WTC11 (cell line): ENCODE data around the gene RFLNA. TPM values are rescaled to one million over a fixed set of nuclear protein-coding genes. Genes with fewer than 3 reads are reported as not detected.

ENCODE experiments used
- ATAC-seq: fragments of 200-7000 bp; cut with Tn5 transposase; 2 replicates; pipeline ENCODE4 v1.10.0; 2021; ENCODE audit warnings: mild to moderate bottlenecking, moderate library complexity
- CTCF ChIA-PET: fragments of 300-600 bp; sonication (Branson Sonifier 250); formaldehyde crosslinking; loops from one replicate; lab custom pipeline; 2021; ENCODE audit warnings: antibody characterized with exemption; lab: Charles Lee
- POLR2A ChIA-PET: fragments of 350-600 bp; sonication (Branson Sonifier 250); formaldehyde crosslinking; loops from one replicate; lab custom pipeline; 2021; ENCODE audit warnings: antibody characterized with exemption; lab: Charles Lee
- DNase-seq: peaks from one replicate; pipeline ENCODE4 v3.0.0; 2021; ENCODE audit warnings: low spot score
- H3K27ac Mint-ChIP-seq: 2 replicates; pipeline ENCODE4 v1.8.0; 2021; ENCODE audit warnings: mixed read lengths
- H3K27me3 Mint-ChIP-seq: 2 replicates; pipeline ENCODE4 v1.8.0; 2021; ENCODE audit warnings: low read depth, mild to moderate bottlenecking, moderate library complexity, mixed read lengths
- H3K36me3 Mint-ChIP-seq: 2 replicates; pipeline ENCODE4 v1.8.0; 2021; ENCODE audit warnings: mixed read lengths
- H3K4me1 Mint-ChIP-seq: 2 replicates; pipeline ENCODE4 v1.8.0; 2022; ENCODE audit warnings: mixed read lengths
- H3K4me3 Mint-ChIP-seq: 2 replicates; pipeline ENCODE4 v1.8.0; 2021; ENCODE audit warnings: mild to moderate bottlenecking, moderate library complexity, mixed read lengths
- H3K9me3 Mint-ChIP-seq: 2 replicates; pipeline ENCODE4 v1.8.0; 2021; ENCODE audit warnings: mixed read lengths
- CBFB ChIP-seq: sonication (generic); formaldehyde crosslinking; IDR thresholded peaks from 2 replicates; pipeline ENCODE4 v1.8.1; 2022; ENCODE audit warnings: mild to moderate bottlenecking, low read depth, missing genetic modification reagents
- CREB1 ChIP-seq: sonication (generic); formaldehyde crosslinking; IDR thresholded peaks from 2 replicates; pipeline ENCODE4 v1.8.0; 2023; ENCODE audit warnings: mild to moderate bottlenecking, missing genetic modification reagents
- MXD4 ChIP-seq: fragments of 250-450 bp; sonication (Bioruptor Pico); IDR thresholded peaks from 2 replicates; pipeline ENCODE4 v1.8.0; 2021; ENCODE audit warnings: mild to moderate bottlenecking, moderate library complexity, borderline replicate concordance
- SOX15 ChIP-seq: fragments of 250-450 bp; sonication (Bioruptor Pico); IDR thresholded peaks from 2 replicates; pipeline ENCODE4 v1.9.0; 2021; ENCODE audit warnings: mild to moderate bottlenecking
- TCF7 ChIP-seq: sonication (generic); formaldehyde crosslinking; IDR thresholded peaks from 2 replicates; pipeline ENCODE4 v1.8.0; 2022; ENCODE audit warnings: mild to moderate bottlenecking, low read depth, missing genetic modification reagents, moderate library complexity
- ZNF121 ChIP-seq: sonication (generic); formaldehyde crosslinking; IDR thresholded peaks from 2 replicates; pipeline ENCODE4 v1.8.0; 2023; ENCODE audit warnings: missing genetic modification reagents
- ZNF317 ChIP-seq: sonication (generic); formaldehyde crosslinking; IDR thresholded peaks from 2 replicates; pipeline ENCODE4 v1.8.1; 2023; ENCODE audit warnings: low read depth, mild to moderate bottlenecking, moderate library complexity, missing genetic modification reagents, borderline replicate concordance
- total RNA-seq: library from RNA; stranded (reverse); gene quantifications from 3 replicates; pipeline ENCODE4 v1.2.3, GENCODE V29; 2021
- TF ChIP-seq, protein P1 (sequence below): fragments of 250-450 bp; sonication (Bioruptor Pico); IDR thresholded peaks from 2 replicates; pipeline ENCODE4 v1.9.0; 2021; ENCODE audit warnings: mild to moderate bottlenecking, borderline replicate concordance
- TF ChIP-seq, protein P2 (sequence below): sonication (generic); formaldehyde crosslinking; IDR thresholded peaks from 2 replicates; pipeline ENCODE4 v1.8.1; 2022; ENCODE audit warnings: low read depth, missing genetic modification reagents, borderline replicate concordance
- TF ChIP-seq, protein P3 (sequence below): sonication (generic); formaldehyde crosslinking; IDR thresholded peaks from 2 replicates; pipeline ENCODE4 v1.8.1; 2023; ENCODE audit warnings: mild to moderate bottlenecking, missing genetic modification reagents, borderline replicate concordance
- TF ChIP-seq, protein P4 (sequence below): sonication (generic); formaldehyde crosslinking; IDR thresholded peaks from 2 replicates; pipeline ENCODE4 v1.8.0; 2022; ENCODE audit warnings: mild to moderate bottlenecking, missing genetic modification reagents

Gene RFLNA
- total RNA-seq, 1 experiment from 2014 or later, result 6.3 TPM

DNA sequence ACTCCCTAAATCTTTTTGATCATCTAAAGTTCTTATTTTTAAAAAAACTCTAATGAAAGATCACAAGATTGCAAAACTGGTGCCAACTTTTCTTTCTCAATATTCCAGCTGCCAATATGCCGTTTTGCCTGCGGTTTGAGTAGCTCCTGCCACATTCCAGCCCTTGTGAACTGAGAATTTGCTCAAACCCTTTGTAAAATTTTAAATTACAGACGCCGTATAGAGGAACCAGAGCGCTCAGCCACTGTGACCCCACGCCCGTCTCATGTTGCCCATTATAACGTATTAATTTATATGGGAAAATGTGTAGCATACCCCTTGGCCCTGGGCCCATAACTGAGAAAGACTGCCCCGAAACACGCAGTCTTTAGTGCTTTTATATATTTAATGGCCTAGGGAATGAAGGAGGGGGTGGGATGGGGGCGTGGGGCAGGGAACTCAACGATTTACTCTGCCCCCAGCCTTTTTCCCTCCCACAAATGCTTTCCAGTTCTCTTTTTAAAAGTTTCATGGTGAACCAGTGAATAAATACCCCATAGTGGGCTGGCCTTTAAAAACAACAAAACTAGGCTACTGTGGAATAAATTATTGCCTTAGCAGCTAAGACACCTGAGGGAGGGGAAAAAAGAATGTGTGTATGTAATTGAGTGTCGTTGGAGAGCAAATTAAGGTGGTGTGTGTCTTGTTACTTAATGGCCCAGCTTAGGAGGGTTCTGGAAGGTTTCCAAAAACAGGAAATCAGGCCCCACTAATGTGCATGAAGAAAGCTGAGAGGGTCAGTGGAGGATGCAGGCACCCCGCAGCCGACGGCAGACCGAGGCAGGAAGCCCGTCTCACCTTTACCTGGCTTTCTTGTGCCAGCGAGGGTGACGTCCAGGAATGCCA is 45.7 kb upstream of the RFLNA start:
- CTCF ChIA-PET, result interaction anchor here (1.2 to 1.6 kb wide), 2 partner anchors 161 to 196 kb away, joined by 4 to 6 read pairs; no protein-coding TSS in a partner anchor
- H3K9me3 Mint-ChIP-seq, result peaks cover 16% of the 10 kb centered on the region
- ATAC-seq, result no peak
- TF ChIP-seq CBFB, result no peak
- no peak overlapping the region for H3K4me3 Mint-ChIP-seq
- no peak for DNase-seq
- POLR2A ChIA-PET, result no interaction called here
- peaks cover 4% of the 10 kb centered on the region for H3K27me3 Mint-ChIP-seq
- peaks cover 16% of the 10 kb centered on the region for H3K4me1 Mint-ChIP-seq
- H3K36me3 Mint-ChIP-seq, result no peaks in the 10 kb centered on the region; the same call in 1 of the 2 replicates
- H3K27ac Mint-ChIP-seq, result no peak overlapping the region

DNA sequence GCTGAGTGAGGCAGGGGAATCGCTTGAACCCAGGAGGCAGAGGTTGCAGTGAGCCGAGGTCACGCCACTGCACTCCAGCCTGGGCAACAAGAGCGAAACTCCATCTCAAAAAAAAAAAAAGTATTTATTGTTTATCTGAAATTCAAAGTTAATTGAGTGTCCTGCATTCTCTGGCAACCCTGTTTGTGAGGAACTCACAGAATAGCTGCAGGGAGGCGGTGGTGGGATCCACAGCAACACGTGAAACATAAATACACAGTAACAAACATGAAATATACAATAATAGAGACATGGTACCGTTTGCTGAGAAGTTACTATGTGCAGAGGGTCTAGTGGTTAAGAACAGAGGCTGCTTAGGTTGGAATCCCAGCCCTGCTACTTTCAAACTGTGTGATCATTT is 43.7 kb upstream of the RFLNA start:
- TF ChIP-seq CREB1 (CRISPR knock-in tag) (no peak), ZNF121 (CRISPR knock-in tag) (no peak), SOX15 (no peak), ZNF317 (no peak), TCF7 (CRISPR knock-in tag) (no peak), MXD4 (no peak)
- TF ChIP-seq, protein P1, sequence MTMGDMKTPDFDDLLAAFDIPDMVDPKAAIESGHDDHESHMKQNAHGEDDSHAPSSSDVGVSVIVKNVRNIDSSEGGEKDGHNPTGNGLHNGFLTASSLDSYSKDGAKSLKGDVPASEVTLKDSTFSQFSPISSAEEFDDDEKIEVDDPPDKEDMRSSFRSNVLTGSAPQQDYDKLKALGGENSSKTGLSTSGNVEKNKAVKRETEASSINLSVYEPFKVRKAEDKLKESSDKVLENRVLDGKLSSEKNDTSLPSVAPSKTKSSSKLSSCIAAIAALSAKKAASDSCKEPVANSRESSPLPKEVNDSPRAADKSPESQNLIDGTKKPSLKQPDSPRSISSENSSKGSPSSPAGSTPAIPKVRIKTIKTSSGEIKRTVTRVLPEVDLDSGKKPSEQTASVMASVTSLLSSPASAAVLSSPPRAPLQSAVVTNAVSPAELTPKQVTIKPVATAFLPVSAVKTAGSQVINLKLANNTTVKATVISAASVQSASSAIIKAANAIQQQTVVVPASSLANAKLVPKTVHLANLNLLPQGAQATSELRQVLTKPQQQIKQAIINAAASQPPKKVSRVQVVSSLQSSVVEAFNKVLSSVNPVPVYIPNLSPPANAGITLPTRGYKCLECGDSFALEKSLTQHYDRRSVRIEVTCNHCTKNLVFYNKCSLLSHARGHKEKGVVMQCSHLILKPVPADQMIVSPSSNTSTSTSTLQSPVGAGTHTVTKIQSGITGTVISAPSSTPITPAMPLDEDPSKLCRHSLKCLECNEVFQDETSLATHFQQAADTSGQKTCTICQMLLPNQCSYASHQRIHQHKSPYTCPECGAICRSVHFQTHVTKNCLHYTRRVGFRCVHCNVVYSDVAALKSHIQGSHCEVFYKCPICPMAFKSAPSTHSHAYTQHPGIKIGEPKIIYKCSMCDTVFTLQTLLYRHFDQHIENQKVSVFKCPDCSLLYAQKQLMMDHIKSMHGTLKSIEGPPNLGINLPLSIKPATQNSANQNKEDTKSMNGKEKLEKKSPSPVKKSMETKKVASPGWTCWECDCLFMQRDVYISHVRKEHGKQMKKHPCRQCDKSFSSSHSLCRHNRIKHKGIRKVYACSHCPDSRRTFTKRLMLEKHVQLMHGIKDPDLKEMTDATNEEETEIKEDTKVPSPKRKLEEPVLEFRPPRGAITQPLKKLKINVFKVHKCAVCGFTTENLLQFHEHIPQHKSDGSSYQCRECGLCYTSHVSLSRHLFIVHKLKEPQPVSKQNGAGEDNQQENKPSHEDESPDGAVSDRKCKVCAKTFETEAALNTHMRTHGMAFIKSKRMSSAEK, result no peak
- TF ChIP-seq, protein P2, sequence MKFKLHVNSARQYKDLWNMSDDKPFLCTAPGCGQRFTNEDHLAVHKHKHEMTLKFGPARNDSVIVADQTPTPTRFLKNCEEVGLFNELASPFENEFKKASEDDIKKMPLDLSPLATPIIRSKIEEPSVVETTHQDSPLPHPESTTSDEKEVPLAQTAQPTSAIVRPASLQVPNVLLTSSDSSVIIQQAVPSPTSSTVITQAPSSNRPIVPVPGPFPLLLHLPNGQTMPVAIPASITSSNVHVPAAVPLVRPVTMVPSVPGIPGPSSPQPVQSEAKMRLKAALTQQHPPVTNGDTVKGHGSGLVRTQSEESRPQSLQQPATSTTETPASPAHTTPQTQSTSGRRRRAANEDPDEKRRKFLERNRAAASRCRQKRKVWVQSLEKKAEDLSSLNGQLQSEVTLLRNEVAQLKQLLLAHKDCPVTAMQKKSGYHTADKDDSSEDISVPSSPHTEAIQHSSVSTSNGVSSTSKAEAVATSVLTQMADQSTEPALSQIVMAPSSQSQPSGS (CRISPR knock-in tag), result no peak
- TF ChIP-seq, protein P3, sequence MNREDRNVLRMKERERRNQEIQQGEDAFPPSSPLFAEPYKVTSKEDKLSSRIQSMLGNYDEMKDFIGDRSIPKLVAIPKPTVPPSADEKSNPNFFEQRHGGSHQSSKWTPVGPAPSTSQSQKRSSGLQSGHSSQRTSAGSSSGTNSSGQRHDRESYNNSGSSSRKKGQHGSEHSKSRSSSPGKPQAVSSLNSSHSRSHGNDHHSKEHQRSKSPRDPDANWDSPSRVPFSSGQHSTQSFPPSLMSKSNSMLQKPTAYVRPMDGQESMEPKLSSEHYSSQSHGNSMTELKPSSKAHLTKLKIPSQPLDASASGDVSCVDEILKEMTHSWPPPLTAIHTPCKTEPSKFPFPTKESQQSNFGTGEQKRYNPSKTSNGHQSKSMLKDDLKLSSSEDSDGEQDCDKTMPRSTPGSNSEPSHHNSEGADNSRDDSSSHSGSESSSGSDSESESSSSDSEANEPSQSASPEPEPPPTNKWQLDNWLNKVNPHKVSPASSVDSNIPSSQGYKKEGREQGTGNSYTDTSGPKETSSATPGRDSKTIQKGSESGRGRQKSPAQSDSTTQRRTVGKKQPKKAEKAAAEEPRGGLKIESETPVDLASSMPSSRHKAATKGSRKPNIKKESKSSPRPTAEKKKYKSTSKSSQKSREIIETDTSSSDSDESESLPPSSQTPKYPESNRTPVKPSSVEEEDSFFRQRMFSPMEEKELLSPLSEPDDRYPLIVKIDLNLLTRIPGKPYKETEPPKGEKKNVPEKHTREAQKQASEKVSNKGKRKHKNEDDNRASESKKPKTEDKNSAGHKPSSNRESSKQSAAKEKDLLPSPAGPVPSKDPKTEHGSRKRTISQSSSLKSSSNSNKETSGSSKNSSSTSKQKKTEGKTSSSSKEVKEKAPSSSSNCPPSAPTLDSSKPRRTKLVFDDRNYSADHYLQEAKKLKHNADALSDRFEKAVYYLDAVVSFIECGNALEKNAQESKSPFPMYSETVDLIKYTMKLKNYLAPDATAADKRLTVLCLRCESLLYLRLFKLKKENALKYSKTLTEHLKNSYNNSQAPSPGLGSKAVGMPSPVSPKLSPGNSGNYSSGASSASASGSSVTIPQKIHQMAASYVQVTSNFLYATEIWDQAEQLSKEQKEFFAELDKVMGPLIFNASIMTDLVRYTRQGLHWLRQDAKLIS (CRISPR knock-in tag), result no peak
- TF ChIP-seq, protein P4, sequence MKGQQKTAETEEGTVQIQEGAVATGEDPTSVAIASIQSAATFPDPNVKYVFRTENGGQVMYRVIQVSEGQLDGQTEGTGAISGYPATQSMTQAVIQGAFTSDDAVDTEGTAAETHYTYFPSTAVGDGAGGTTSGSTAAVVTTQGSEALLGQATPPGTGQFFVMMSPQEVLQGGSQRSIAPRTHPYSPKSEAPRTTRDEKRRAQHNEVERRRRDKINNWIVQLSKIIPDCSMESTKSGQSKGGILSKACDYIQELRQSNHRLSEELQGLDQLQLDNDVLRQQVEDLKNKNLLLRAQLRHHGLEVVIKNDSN (CRISPR knock-in tag), result no peak
- ATAC-seq, result no peak
- ChIA-PET CTCF (interaction anchor here (1.1 kb wide), 1 partner anchor 198 kb away, joined by 4 read pairs; no protein-coding TSS in a partner anchor), POLR2A (no interaction called here)
- peaks cover 4% of the 10 kb centered on the region; the same call in 1 of the 2 replicates for H3K27me3 Mint-ChIP-seq
- no peaks in the 10 kb centered on the region for H3K36me3 Mint-ChIP-seq
- peaks cover 14% of the 10 kb centered on the region for H3K9me3 Mint-ChIP-seq
- DNase-seq, result no peak
- H3K4me1 Mint-ChIP-seq, result peaks cover 18% of the 10 kb centered on the region
- H3K27ac Mint-ChIP-seq, result no peak overlapping the region
- no peak overlapping the region for H3K4me3 Mint-ChIP-seq
